Measurements from ENCODE around the gene SSBP3. TPM values are rescaled to one million over a fixed set of nuclear protein-coding genes. Genes with fewer than 3 reads are reported as not detected.

SSBP3 gene
- total and polyA plus RNA-seq, 8 donors = 33.0 to 129 (median 112) TPM

- Histone ChIP-seq H3K4me3 (no peak overlapping the region), H3K27me3 (no peaks in the 10 kb centered on the region), H3K9me3 (no peaks in the 10 kb centered on the region), H3K27ac (no peak overlapping the region), H3K36me3 (peaks cover 0 to 10% of the 10 kb centered on the region in 2 donors), H3K4me1 (no peaks in the 10 kb centered on the region)
- ATAC-seq = no peak
- intact Hi-C loops (cut with DNase I) = no loop called here
- no peak for DNase-seq
- TF ChIP-seq CTCF (IDR thresholded peaks at IDR 0.05) = no peak
Observed at GRCh38 chr1:54254055-54254454, 152.1 kb downstream of the SSBP3 start.

GRCh38 chr1:54253480-54253879, 152.7 kb downstream of the SSBP3 start:
- peak; percentile 31 for ATAC-seq
- TF ChIP-seq CTCF (IDR thresholded peaks at IDR 0.05) = no peak
- no peak overlapping the region for H3K27ac ChIP-seq

GRCh38 chr1:54252371-54252936, 153.7 kb downstream of the SSBP3 start:
- Histone ChIP-seq H3K36me3 (peaks cover 0 to 13% of the 10 kb centered on the region in 2 donors), H3K9me3 (no peaks in the 10 kb centered on the region), H3K27me3 (no peaks in the 10 kb centered on the region), H3K27ac (no peak overlapping the region), H3K4me1 (no peaks in the 10 kb centered on the region), H3K4me3 (no peak overlapping the region)
- ATAC-seq (no peak), DNase-seq (no peak)
- TF ChIP-seq CTCF (IDR thresholded peaks at IDR 0.05) = no peak
- intact Hi-C loops (cut with DNase I) = no loop called here

More at GRCh38 chr1:54253480-54253879, 152.7 kb downstream of the SSBP3 start:
- no peaks in the 10 kb centered on the region for H3K27me3 ChIP-seq
- no peaks in the 10 kb centered on the region for H3K4me1 ChIP-seq
- no peak overlapping the region for H3K4me3 ChIP-seq
- intact Hi-C loops (cut with DNase I) = no loop called here
- no peak for DNase-seq
- no peaks in the 10 kb centered on the region for H3K9me3 ChIP-seq
- peaks cover 0 to 10% of the 10 kb centered on the region in 2 donors for H3K36me3 ChIP-seq

- H3K4me1 ChIP-seq = no peaks in the 10 kb centered on the region
- H3K27me3 ChIP-seq = no peaks in the 10 kb centered on the region
- intact Hi-C loops (cut with DNase I) = no loop called here
- peaks cover 0 to 13% of the 10 kb centered on the region in 2 donors for H3K36me3 ChIP-seq
- peak overlapping the region in 1 of 2 donors; percentile 42 for H3K27ac ChIP-seq
- ATAC-seq (no peak), DNase-seq (no peak)
- H3K9me3 ChIP-seq = no peaks in the 10 kb centered on the region
- TF ChIP-seq CTCF (IDR thresholded peaks at IDR 0.05) = no peak
- no peak overlapping the region for H3K4me3 ChIP-seq
Observed at GRCh38 chr1:54250670-54251069, 155.5 kb downstream of the SSBP3 start.

- Histone ChIP-seq H3K4me3 (no peak overlapping the region), H3K4me1 (no peaks in the 10 kb centered on the region), H3K36me3 (peaks cover 0 to 13% of the 10 kb centered on the region in 2 donors), H3K27me3 (no peaks in the 10 kb centered on the region), H3K9me3 (no peaks in the 10 kb centered on the region), H3K27ac (no peak overlapping the region)
- no peak for TF ChIP-seq CTCF (IDR thresholded peaks at IDR 0.05)
- ATAC-seq (peak; percentile 49), DNase-seq (no peak)
- intact Hi-C loops (cut with DNase I) = no loop called here
Observed at GRCh38 chr1:54249819-54250435, 156.3 kb downstream of the SSBP3 start.
